Astrocyte of the cerebellum (primary cell): ENCODE data around the gene TCF4.

ENCODE experiments used
- DNase-seq: peaks from one replicate; pipeline ENCODE4 v3.0.0-alpha.2; 2011; ENCODE audit warnings: low read depth
- H3K4me3 ChIP-seq: 2 replicates; pipeline ENCODE4 v1.5.1; 2011; ENCODE audit warnings: mild to moderate bottlenecking, low read depth, low read length, moderate library complexity
- in situ Hi-C: cut with HindIII; loops from 2 replicates; pipeline ENCODE4 v1.10.0; 2017; ENCODE audit warnings: low sequenced_read_pairs
- TF ChIP-seq, protein P1 (sequence below): IDR thresholded peaks from 2 replicates; pipeline ENCODE4 v1.5.1; 2012; ENCODE audit warnings: low read length, low read depth, moderate library complexity, mild to moderate bottlenecking; ENCODE audit errors: missing control alignments

The TCF4 gene

DNA sequence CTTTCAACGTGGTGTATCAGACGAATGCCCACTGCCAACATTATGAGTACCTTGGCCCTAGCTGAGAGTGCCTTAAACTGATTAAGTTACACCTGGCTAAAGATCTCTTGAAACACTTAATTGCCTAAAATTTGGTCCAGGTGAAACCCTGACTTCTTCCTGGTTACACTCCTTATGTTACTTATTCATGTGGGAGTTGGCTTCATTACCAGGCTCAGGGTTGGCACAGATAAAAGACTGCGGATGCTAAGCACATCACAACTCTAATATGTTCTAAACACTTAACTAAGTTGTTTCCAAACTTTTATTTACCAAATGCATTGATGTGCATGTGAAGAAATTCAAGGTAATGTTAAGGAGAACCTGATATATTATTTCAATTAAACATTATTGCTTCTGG lies 298.9 kb downstream of the TCF4 start:
- no peak overlapping the region for H3K4me3 ChIP-seq
- TF ChIP-seq, protein P1, sequence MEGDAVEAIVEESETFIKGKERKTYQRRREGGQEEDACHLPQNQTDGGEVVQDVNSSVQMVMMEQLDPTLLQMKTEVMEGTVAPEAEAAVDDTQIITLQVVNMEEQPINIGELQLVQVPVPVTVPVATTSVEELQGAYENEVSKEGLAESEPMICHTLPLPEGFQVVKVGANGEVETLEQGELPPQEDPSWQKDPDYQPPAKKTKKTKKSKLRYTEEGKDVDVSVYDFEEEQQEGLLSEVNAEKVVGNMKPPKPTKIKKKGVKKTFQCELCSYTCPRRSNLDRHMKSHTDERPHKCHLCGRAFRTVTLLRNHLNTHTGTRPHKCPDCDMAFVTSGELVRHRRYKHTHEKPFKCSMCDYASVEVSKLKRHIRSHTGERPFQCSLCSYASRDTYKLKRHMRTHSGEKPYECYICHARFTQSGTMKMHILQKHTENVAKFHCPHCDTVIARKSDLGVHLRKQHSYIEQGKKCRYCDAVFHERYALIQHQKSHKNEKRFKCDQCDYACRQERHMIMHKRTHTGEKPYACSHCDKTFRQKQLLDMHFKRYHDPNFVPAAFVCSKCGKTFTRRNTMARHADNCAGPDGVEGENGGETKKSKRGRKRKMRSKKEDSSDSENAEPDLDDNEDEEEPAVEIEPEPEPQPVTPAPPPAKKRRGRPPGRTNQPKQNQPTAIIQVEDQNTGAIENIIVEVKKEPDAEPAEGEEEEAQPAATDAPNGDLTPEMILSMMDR = no peak
- in situ Hi-C loops = no loop called here
- DNase-seq = no peak

DNA sequence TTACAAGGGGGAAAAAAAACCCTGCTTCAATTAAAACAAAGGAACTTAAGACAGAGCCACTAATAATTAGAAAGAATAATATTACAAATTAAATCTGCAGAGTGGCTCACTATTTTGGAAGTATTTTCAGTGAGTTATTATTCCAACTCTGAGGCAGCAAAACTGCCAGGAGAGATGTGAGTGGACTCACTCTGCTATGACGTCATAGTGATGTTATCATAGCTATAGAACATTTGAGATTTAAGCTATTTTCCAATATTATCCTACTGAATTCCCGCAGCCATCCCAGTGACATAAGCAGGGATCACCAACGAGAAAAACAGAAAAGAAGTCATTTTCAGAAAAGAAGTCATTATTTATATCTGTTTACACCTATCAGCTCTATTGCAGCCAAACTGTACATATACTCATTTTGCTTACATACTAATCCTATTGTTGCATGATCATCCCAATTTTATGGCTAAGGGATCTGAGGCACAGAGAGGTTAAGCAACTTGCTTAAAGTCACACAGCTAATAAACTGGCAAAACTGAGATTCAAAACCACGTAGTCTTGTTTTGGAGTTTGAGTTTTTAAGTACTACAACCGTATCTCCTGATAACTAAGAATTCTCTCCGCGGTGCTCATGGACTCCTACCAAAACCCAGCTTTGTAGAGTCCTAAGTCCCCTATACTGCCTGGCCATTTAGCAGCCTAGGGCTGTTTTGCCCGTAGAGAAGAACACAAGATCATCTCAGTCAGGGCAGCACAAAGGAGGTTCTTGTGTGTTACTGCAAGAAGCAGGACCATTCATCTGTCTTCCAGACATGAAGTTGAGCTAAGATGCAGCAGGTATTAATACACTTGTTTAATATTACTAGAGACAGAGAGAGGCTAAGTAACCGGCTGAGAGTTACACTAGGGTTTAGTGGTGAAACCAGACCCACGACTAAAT lies 299.8 kb downstream of the TCF4 start:
- H3K4me3 ChIP-seq = no peak overlapping the region
- no peak for DNase-seq
- TF ChIP-seq, protein P1 = no peak
- in situ Hi-C loops = no loop called here

DNA sequence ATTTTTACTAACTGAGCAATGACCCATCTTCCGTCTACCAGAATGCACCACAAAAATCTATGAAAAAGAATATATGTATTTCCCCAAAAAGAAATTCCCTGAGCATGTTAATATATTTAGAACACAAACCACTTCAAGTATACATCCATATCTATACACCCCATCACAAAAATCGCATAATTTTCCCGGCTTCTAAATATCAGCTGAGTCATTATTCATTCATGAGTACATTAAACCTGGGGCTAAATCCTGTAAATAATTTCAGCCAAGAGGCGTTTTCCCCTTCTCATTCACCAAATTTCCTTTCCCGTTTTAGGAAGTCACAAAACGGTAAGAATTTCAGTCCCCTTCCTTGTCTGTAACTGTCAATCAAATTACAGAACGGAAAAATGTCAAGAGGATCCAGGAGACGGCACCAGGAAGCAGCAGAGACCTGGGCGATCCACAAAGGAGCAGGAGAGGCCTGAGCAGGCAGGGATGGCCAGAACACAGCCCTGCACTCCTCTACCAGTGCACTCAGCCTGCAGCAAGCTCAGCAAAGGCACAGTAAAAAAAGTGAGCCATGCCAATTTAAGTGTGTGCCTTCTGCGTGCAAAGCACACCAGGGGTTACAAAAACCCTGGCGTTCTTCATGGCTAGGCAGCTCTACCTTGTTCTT lies 300.7 kb downstream of the TCF4 start:
- in situ Hi-C loops = no loop called here
- no peak overlapping the region for H3K4me3 ChIP-seq
- no peak for DNase-seq
- TF ChIP-seq, protein P1 = no peak

DNA sequence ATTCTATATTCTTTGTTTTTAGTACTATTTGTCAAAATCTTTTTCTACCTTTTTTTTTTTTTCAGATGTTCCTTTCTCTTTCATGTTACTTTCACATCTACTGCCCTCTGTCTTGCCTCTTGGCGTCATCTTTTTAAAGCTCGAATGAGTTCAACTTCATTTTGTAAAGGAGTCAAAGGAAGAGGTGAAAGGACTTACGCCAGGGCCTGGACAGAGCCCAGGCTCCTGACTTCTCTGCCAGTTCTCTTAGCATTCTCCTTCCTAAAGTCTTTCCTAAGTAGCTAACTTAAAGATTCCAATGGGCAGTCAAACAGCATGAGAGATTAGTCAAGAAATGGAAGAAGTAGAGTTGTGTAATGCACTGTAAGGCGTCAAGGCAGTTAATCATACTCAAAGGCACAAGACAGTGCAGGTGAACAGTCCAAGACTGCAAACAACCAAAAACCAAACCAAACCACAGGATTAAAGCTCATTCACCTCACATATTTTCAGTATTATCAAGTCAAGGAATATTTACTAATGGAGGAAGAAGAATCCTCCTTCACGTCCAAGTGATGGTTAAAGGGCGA lies 301.7 kb downstream of the TCF4 start:
- no peak overlapping the region for H3K4me3 ChIP-seq
- in situ Hi-C loops = no loop called here
- no peak for DNase-seq
- TF ChIP-seq, protein P1 = no peak

DNA sequence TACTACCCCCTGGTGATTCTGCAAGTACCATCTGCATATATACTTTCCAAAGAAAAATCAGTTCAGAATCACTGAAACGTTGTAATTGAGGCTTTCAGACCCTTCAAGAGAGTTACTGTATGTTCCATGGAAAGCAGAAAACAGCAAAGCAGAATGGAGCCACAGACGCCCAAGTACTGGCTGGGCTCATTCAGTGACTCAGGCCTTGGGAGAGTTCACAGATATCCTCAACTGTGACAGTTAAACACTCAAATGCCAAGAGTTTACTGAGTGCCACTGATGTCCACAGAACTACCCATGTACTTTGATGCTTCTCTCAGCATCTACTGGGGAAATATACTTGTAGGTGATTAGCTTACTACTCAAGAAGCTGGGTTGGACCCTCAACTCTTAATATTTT lies 303.4 kb downstream of the TCF4 start:
- DNase-seq = no peak
- in situ Hi-C loops = no loop called here
- TF ChIP-seq, protein P1 = no peak
- no peak overlapping the region for H3K4me3 ChIP-seq

DNA sequence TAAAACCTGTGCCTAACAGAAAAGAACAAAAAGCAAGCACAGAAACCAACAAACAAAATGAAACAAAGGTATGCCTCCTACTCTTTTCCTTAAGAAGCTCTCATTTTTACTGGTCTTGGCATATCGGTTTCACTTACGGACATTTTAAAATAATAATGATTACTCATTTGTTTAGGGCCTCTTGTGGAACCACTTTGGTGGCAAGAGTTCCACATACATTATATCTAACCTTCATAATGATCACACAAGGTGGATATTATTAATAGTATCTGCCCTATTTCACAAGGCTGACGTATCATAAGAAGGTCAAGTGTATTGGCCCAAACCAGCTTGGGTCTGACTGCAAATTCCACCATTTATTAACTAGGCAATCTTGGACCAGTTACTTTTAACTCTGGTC lies 304.7 kb downstream of the TCF4 start:
- no peak for DNase-seq
- no peak overlapping the region for H3K4me3 ChIP-seq
- in situ Hi-C loops = no loop called here
- TF ChIP-seq, protein P1 = no peak
